Activated CD4-positive, alpha-beta memory T cell treated with anti-CD3 and anti-CD28 coated beads for 36 hours (primary cell): ENCODE measurements around the gene DNAJC15. TPM values are rescaled to one million over a fixed set of nuclear protein-coding genes. Genes with fewer than 3 reads are reported as not detected.

Source experiments
- CTCF ChIA-PET: fragments of 350-600 bp; sonication (Branson Sonifier 250); formaldehyde crosslinking; loops from one replicate; lab custom pipeline; 2021; ENCODE audit warnings: antibody characterized with exemption, inconsistent platforms; lab: Charles Lee
- POLR2A ChIA-PET: fragments of 350-600 bp; sonication (Branson Sonifier 250); formaldehyde crosslinking; loops from one replicate; lab custom pipeline; 2021; ENCODE audit warnings: antibody characterized with exemption; lab: Charles Lee
- DNase-seq: peaks from one replicate; pipeline ENCODE4 v3.0.0-alpha.2; 2020
- H3K27ac Mint-ChIP-seq: one replicate; pipeline ENCODE4 v1.8.0; 2021; ENCODE audit warnings: mixed read lengths
- H3K27me3 Mint-ChIP-seq: one replicate; pipeline ENCODE4 v1.8.0; 2021; ENCODE audit warnings: mixed read lengths
- H3K36me3 Mint-ChIP-seq: one replicate; pipeline ENCODE4 v1.8.0; 2021; ENCODE audit warnings: mixed read lengths
- H3K4me1 Mint-ChIP-seq: one replicate; pipeline ENCODE4 v1.8.0; 2021; ENCODE audit warnings: low read depth, mixed read lengths
- H3K4me3 Mint-ChIP-seq: one replicate; pipeline ENCODE4 v1.8.0; 2021; ENCODE audit warnings: mild to moderate bottlenecking, mixed read lengths
- H3K9me3 Mint-ChIP-seq: one replicate; pipeline ENCODE4 v1.8.0; 2021; ENCODE audit warnings: mixed read lengths
- intact Hi-C: fragments of 100-400 bp; cut with micrococcal nuclease; formaldehyde crosslinking; loops from one replicate; pipeline ENCODE4 v1.15.1; 2023
- total RNA-seq, 2 experiments: library from RNA; stranded (reverse); gene quantifications; one replicate each; pipeline ENCODE4 v1.2.3, GENCODE V29; 2021

DNAJC15 gene
- total RNA-seq, 2 experiments from 2014 or later: 16.4 to 17.4 TPM

- H3K4me1 Mint-ChIP-seq: peaks cover 8% of the 10 kb centered on the region
- CTCF ChIA-PET: no interaction called here
- no peaks in the 10 kb centered on the region for H3K36me3 Mint-ChIP-seq
- no peak overlapping the region for H3K27ac Mint-ChIP-seq
- POLR2A ChIA-PET: no interaction called here
- peaks cover 3% of the 10 kb centered on the region for H3K27me3 Mint-ChIP-seq
- no peaks in the 10 kb centered on the region for H3K9me3 Mint-ChIP-seq
- no peak for DNase-seq
- intact Hi-C loops: no loop called here
- H3K4me3 Mint-ChIP-seq: no peak overlapping the region
Observed at GRCh38 chr13:43129066-43129465, 105.7 kb downstream of the DNAJC15 start.

DNA sequence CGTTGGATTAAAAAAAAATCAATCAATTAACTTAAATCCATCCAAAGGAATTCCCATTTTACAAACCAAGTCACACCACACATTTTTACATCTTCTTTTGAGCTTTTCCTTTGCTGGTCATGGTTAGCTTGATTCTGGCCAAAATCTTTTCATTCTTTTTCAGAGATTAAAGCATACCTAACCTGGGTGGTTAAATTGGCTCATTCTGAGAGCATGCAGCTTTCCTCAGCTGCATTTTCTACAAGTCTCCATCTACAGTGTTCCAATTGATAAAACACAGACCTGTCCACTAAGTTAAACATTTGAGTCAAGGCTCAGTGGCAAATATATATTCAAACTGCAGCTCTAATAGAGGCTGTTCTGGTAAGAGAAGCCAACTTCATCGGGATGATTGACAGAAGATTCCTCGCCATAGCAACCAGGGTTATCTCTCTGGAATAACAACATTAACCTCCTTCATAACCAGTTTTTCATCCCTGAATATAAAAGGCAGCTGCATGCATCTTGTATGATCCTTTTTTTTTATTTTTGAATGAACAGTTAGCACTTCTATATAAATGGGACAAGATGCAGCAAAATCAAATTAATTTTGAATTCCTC is 106.2 kb downstream of the DNAJC15 start:
- Mint-ChIP-seq H3K36me3 (no peaks in the 10 kb centered on the region), H3K27ac (no peak overlapping the region), H3K27me3 (peaks cover 3% of the 10 kb centered on the region), H3K9me3 (no peaks in the 10 kb centered on the region), H3K4me3 (no peak overlapping the region), H3K4me1 (peaks cover 8% of the 10 kb centered on the region)
- ChIA-PET CTCF (no interaction called here), POLR2A (no interaction called here)
- intact Hi-C loops: no loop called here
- DNase-seq: no peak

DNA sequence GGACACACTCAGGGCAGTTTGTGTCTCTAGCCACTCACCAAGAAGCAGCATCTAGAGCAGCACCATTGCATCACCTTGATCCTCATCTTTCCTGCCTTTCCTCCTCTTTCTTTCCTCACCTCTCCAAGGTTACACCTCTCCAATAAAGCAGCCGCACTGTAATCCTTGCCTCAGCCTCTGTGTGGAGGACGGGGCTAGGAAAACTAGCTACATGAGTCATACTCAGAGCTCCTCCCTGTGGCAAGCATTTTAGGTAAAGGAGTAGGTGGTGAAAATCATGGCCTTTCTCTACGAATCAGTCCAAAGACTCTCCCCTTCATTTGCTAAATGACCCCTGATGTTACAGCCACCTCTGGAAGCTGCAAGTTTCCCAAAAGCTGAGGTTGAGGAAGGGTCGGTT is 108.9 kb downstream of the DNAJC15 start:
- Mint-ChIP-seq H3K4me1 (peaks cover 8% of the 10 kb centered on the region), H3K27ac (no peak overlapping the region), H3K36me3 (no peaks in the 10 kb centered on the region), H3K4me3 (no peak overlapping the region), H3K9me3 (no peaks in the 10 kb centered on the region), H3K27me3 (peaks cover 6% of the 10 kb centered on the region)
- intact Hi-C loops: loop anchor here (1.0 kb wide), 1 partner anchor 162 kb away; no protein-coding TSS in a partner anchor
- no peak for DNase-seq
- ChIA-PET CTCF (interaction anchor here (1.0 kb wide), 1 partner anchor 162 kb away, joined by 4 read pairs; no protein-coding TSS in a partner anchor), POLR2A (no interaction called here)

DNA sequence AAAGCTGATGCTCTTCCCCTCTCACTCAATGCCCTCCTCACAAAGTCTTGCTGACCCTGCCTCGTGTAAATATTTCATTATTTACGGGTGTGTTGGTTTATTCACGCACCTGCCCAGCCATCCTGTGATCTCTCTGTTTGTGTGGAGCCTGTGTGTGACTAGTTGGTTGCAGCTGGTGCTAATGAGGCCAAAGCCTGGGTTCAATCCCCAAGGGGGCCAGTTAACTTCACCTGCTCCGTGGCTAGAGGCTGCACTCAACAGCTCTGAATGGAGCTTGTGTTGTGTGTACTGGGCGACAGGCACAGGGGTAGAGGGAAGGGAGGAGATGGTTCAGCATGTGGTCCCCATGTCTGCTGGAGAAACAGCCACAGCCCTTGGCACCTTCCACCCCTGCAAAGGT is 109.5 kb downstream of the DNAJC15 start:
- intact Hi-C loops: loop anchor here (1.0 kb wide), 1 partner anchor 163 kb away; no protein-coding TSS in a partner anchor
- H3K9me3 Mint-ChIP-seq: no peaks in the 10 kb centered on the region
- ChIA-PET CTCF (interaction anchor here (1.0 kb wide), 1 partner anchor 163 kb away, joined by 4 read pairs; no protein-coding TSS in a partner anchor), POLR2A (no interaction called here)
- H3K27me3 Mint-ChIP-seq: peaks cover 6% of the 10 kb centered on the region
- no peak for DNase-seq
- no peak overlapping the region for H3K27ac Mint-ChIP-seq
- no peak overlapping the region for H3K4me3 Mint-ChIP-seq
- H3K4me1 Mint-ChIP-seq: peaks cover 3% of the 10 kb centered on the region
- no peaks in the 10 kb centered on the region for H3K36me3 Mint-ChIP-seq

GRCh38 chr13:43133792-43134191 is 110.4 kb downstream of the DNAJC15 start:
- H3K27ac Mint-ChIP-seq: no peak overlapping the region
- ChIA-PET CTCF (no interaction called here), POLR2A (no interaction called here)
- intact Hi-C loops: no loop called here
- H3K27me3 Mint-ChIP-seq: peaks cover 6% of the 10 kb centered on the region
- H3K4me3 Mint-ChIP-seq: no peak overlapping the region
- H3K4me1 Mint-ChIP-seq: no peaks in the 10 kb centered on the region
- DNase-seq: no peak
- no peaks in the 10 kb centered on the region for H3K9me3 Mint-ChIP-seq
- no peaks in the 10 kb centered on the region for H3K36me3 Mint-ChIP-seq

DNA sequence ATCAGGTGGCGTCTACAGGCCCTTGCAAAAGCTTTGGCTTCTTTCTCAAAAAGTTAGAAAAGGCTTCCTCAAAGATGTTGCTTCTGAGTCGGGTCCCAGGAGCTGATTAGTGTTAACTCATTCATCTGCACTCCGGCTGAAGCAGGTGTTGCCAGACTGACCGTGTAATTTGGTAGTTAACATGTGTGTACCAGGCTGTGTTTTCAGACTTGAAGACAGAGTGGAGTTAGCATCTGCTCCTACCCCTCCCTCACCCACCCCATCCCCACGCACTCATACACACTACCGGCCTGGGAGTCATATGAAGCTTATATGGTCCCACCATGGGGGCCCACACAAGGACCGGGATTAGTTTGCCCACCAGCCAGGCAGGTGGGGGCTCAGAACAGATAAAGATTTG is 111.5 kb downstream of the DNAJC15 start:
- H3K4me1 Mint-ChIP-seq: no peaks in the 10 kb centered on the region
- H3K27me3 Mint-ChIP-seq: peaks cover 6% of the 10 kb centered on the region
- H3K27ac Mint-ChIP-seq: no peak overlapping the region
- intact Hi-C loops: no loop called here
- H3K4me3 Mint-ChIP-seq: no peak overlapping the region
- H3K36me3 Mint-ChIP-seq: no peaks in the 10 kb centered on the region
- CTCF ChIA-PET: interaction anchor here (1.6 kb wide), 1 partner anchor 12 kb away, joined by 3 read pairs; no protein-coding TSS in a partner anchor
- DNase-seq: no peak
- no peaks in the 10 kb centered on the region for H3K9me3 Mint-ChIP-seq
- POLR2A ChIA-PET: no interaction called here

- DNase-seq: no peak
- ChIA-PET CTCF (interaction anchor here (1.6 kb wide), 1 partner anchor 11 kb away, joined by 3 read pairs; no protein-coding TSS in a partner anchor), POLR2A (no interaction called here)
- Mint-ChIP-seq H3K4me3 (no peak overlapping the region), H3K9me3 (no peaks in the 10 kb centered on the region), H3K27ac (no peak overlapping the region), H3K36me3 (no peaks in the 10 kb centered on the region), H3K4me1 (no peaks in the 10 kb centered on the region), H3K27me3 (peaks cover 6% of the 10 kb centered on the region)
- intact Hi-C loops: no loop called here
Observed at GRCh38 chr13:43135516-43135915, 112.1 kb downstream of the DNAJC15 start.

- no peaks in the 10 kb centered on the region for H3K9me3 Mint-ChIP-seq
- no peak overlapping the region for H3K4me3 Mint-ChIP-seq
- peaks cover 6% of the 10 kb centered on the region for H3K27me3 Mint-ChIP-seq
- H3K4me1 Mint-ChIP-seq: no peaks in the 10 kb centered on the region
- DNase-seq: no peak
- POLR2A ChIA-PET: no interaction called here
- CTCF ChIA-PET: no interaction called here
- intact Hi-C loops: no loop called here
- H3K27ac Mint-ChIP-seq: no peak overlapping the region
- no peaks in the 10 kb centered on the region for H3K36me3 Mint-ChIP-seq
Observed at GRCh38 chr13:43136920-43137575, 113.7 kb downstream of the DNAJC15 start.

GRCh38 chr13:43139211-43139610 is 115.8 kb downstream of the DNAJC15 start:
- H3K4me3 Mint-ChIP-seq: no peak overlapping the region
- ChIA-PET CTCF (no interaction called here), POLR2A (no interaction called here)
- H3K4me1 Mint-ChIP-seq: no peaks in the 10 kb centered on the region
- H3K27ac Mint-ChIP-seq: no peak overlapping the region
- no peaks in the 10 kb centered on the region for H3K9me3 Mint-ChIP-seq
- intact Hi-C loops: no loop called here
- no peak for DNase-seq
- H3K36me3 Mint-ChIP-seq: no peaks in the 10 kb centered on the region
- peaks cover 3% of the 10 kb centered on the region for H3K27me3 Mint-ChIP-seq

DNA sequence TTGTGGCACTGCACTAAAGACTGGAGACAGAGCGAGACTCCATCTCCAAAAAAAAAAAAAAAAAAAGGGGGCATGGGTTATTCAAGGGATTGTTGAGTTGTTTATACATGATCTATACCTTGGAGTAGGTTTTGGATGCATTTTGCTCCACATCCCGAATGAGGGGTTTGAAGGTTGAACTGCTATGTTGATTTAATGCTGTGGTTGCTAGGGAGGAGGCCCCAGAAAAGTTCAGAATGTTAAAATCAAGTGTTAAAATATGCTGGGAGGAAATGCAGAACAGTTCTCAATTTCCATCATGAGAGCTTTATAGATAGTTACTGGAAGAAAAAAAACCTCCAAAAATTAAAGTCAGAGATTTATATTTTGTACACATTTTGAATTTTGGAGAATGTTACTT is 116.5 kb downstream of the DNAJC15 start:
- no peaks in the 10 kb centered on the region for H3K9me3 Mint-ChIP-seq
- intact Hi-C loops: no loop called here
- H3K27me3 Mint-ChIP-seq: peaks cover 3% of the 10 kb centered on the region
- CTCF ChIA-PET: no interaction called here
- H3K36me3 Mint-ChIP-seq: no peaks in the 10 kb centered on the region
- no peak overlapping the region for H3K4me3 Mint-ChIP-seq
- no peak for DNase-seq
- POLR2A ChIA-PET: no interaction called here
- H3K4me1 Mint-ChIP-seq: no peaks in the 10 kb centered on the region
- no peak overlapping the region for H3K27ac Mint-ChIP-seq

- H3K27ac Mint-ChIP-seq: no peak overlapping the region
- DNase-seq: no peak
- ChIA-PET POLR2A (no interaction called here), CTCF (no interaction called here)
- H3K9me3 Mint-ChIP-seq: no peaks in the 10 kb centered on the region
- intact Hi-C loops: no loop called here
- no peaks in the 10 kb centered on the region for H3K36me3 Mint-ChIP-seq
- H3K27me3 Mint-ChIP-seq: no peaks in the 10 kb centered on the region
- H3K4me3 Mint-ChIP-seq: no peak overlapping the region
- no peaks in the 10 kb centered on the region for H3K4me1 Mint-ChIP-seq
Observed at GRCh38 chr13:43140985-43141384, 117.6 kb downstream of the DNAJC15 start.

DNA sequence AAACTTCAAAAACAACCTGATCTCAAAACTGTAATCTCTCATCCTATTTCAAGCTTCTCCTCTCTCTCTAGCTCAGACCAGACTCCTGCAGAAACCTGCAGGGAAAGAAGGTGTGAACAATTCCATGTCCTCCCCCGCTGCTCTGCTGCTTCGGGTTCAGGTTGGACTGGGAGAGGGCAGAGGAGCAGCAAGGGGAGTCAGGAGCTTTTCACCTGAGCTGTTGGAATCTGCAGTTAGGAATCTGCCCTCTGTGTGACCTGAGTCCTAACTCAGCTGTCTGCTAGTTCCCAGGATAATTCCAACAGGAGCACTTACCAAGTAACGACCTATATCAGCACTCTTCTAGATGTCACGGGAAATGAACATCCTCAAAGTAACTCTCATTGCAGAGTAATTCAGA is 118.3 kb downstream of the DNAJC15 start:
- POLR2A ChIA-PET: no interaction called here
- no peaks in the 10 kb centered on the region for H3K9me3 Mint-ChIP-seq
- no peak overlapping the region for H3K4me3 Mint-ChIP-seq
- no peak for DNase-seq
- no peaks in the 10 kb centered on the region for H3K36me3 Mint-ChIP-seq
- CTCF ChIA-PET: interaction anchor here (1.0 kb wide), 1 partner anchor 172 kb away, joined by 3 read pairs; no protein-coding TSS in a partner anchor
- H3K27me3 Mint-ChIP-seq: peaks cover 2% of the 10 kb centered on the region
- no peaks in the 10 kb centered on the region for H3K4me1 Mint-ChIP-seq
- no peak overlapping the region for H3K27ac Mint-ChIP-seq
- intact Hi-C loops: no loop called here

DNA sequence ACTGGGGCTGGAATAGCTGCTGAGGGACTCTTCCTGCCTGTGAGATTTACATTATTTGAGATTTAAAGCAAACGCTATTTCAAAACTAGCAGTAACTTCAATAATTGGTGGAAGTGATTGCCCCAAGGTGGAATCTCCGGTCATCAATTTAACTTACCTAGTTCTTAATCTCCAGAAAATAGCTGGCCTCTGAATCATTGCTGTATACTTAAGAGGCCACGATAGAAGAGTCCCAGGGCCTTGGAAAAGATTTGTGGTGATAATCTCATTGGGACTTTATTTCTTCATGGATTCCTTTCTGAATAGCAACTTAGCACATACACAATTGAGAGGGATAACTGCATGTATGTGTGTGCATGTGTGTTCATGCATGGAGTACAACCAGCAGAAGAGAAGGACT is 120.2 kb downstream of the DNAJC15 start:
- Mint-ChIP-seq H3K4me3 (no peak overlapping the region), H3K27ac (no peak overlapping the region), H3K27me3 (peaks cover 2% of the 10 kb centered on the region), H3K9me3 (no peaks in the 10 kb centered on the region), H3K4me1 (no peaks in the 10 kb centered on the region), H3K36me3 (no peaks in the 10 kb centered on the region)
- ChIA-PET CTCF (no interaction called here), POLR2A (no interaction called here)
- intact Hi-C loops: no loop called here
- no peak for DNase-seq
